SHP77 treated with DMSO at 0.1 percent for 48 hours (cell line): ENCODE results near the gene PITX2.

Experiments used
- DNase-seq: peaks from one replicate; lab custom pipeline; 2025; lab: John Stamatoyannopoulos, UW

The PITX2 gene

GRCh38 chr4:110622841-110623717 lies at the start of gene PITX2:
Gene PITX2 (minus strand): TSS chr4:110623077. CDS start chr4:110622460, 617 bp downstream.
- DNase-seq, result peak; percentile 43

GRCh38 chr4:110671679-110672078 lies 48.8 kb upstream of the PITX2 start:
- DNase-seq, result no peak

- DNase-seq, result no peak
Measured at GRCh38 chr4:110669663-110670062, 46.8 kb upstream of the PITX2 start.

GRCh38 chr4:110668463-110669235 lies 45.8 kb upstream of the PITX2 start:
- DNase-seq, result no peak

- DNase-seq, result no peak
Measured at GRCh38 chr4:110667670-110668069, 44.8 kb upstream of the PITX2 start.

- no peak for DNase-seq
Measured at GRCh38 chr4:110666030-110666429, 43.2 kb upstream of the PITX2 start.

- no peak for DNase-seq
Measured at GRCh38 chr4:110663738-110664444, 41.0 kb upstream of the PITX2 start.

GRCh38 chr4:110663206-110663605 lies 40.3 kb upstream of the PITX2 start:
- DNase-seq, result no peak

- DNase-seq, result no peak
Measured at GRCh38 chr4:110660755-110661154, 37.9 kb upstream of the PITX2 start.

- DNase-seq, result no peak
Measured at GRCh38 chr4:110654254-110654635, 31.4 kb upstream of the PITX2 start.

- no peak for DNase-seq
Measured at GRCh38 chr4:110653321-110654253, 30.7 kb upstream of the PITX2 start.

GRCh38 chr4:110644008-110644407 lies 21.1 kb upstream of the PITX2 start:
- no peak for DNase-seq

GRCh38 chr4:110643096-110643495 lies 20.2 kb upstream of the PITX2 start:
- DNase-seq, result no peak

- DNase-seq, result no peak
Measured at GRCh38 chr4:110641218-110641617, 18.3 kb upstream of the PITX2 start.

- no peak for DNase-seq
Measured at GRCh38 chr4:110640576-110640975, 17.7 kb upstream of the PITX2 start.

GRCh38 chr4:110639207-110640090 lies 16.6 kb upstream of the PITX2 start:
- DNase-seq, result no peak

GRCh38 chr4:110638089-110638746 lies 15.3 kb upstream of the PITX2 start:
- DNase-seq, result no peak

GRCh38 chr4:110637408-110638088 lies 14.7 kb upstream of the PITX2 start:
- no peak for DNase-seq
